CD4-positive, alpha-beta T cell (primary cell): ENCODE results near the gene UNC13A. TPM values are rescaled to one million over a fixed set of nuclear protein-coding genes. Genes with fewer than 3 reads are reported as not detected.

Experiments used
- ATAC-seq: fragments of 200-7000 bp; cut with Tn5 transposase; one replicate; pipeline ENCODE4 v1.10.0; 2022; ENCODE audit warnings: mild to moderate bottlenecking; ENCODE audit not compliant: poor library complexity
- CTCF ChIA-PET: fragments of 350-600 bp; sonication (Branson Sonifier 250); formaldehyde crosslinking; loops from one replicate; lab custom pipeline; 2021; ENCODE audit warnings: antibody characterized with exemption, inconsistent platforms; lab: Charles Lee
- POLR2A ChIA-PET: fragments of 350-600 bp; sonication (Branson Sonifier 250); formaldehyde crosslinking; loops from one replicate; lab custom pipeline; 2021; ENCODE audit warnings: antibody characterized with exemption, inconsistent platforms; lab: Charles Lee
- DNase-seq, 14 experiments: peaks; one replicate each; pipeline ENCODE4 v3.0.0-alpha.2; 2013 to 2020; ENCODE audit warnings: mixed read lengths in 2 of 14
- H3K27ac ChIP-seq, 2 donors: one replicate each; pipeline versions ENCODE4 v1.5.1 to v1.7.0; 2013; ENCODE audit warnings: low read length in 2 of 2, low read depth in 1 of 2, mild to moderate bottlenecking in 1 of 2
- H3K27me3 ChIP-seq, 2 experiments: 1 replicate in 1 of 2; 2 replicates in 1 of 2; pipeline versions ENCODE4 v1.6.1 to v1.7.0; 2013; ENCODE audit warnings: low read length in 2 of 2, control low read depth in 1 of 2, mild to moderate bottlenecking in 1 of 2, moderate library complexity in 1 of 2; ENCODE audit not compliant: insufficient read depth in 2 of 2, control insufficient read depth in 1 of 2
- H3K36me3 ChIP-seq: one replicate; pipeline ENCODE4 v1.6.1; 2013; ENCODE audit warnings: low read length, control low read depth; ENCODE audit not compliant: insufficient read depth
- H3K4me1 ChIP-seq: one replicate; pipeline ENCODE4 v1.6.1; 2013; ENCODE audit warnings: low read length, control low read depth; ENCODE audit not compliant: insufficient read depth
- H3K4me3 ChIP-seq: one replicate; pipeline ENCODE4 v1.5.1; 2013; ENCODE audit warnings: mild to moderate bottlenecking, low read length, moderate library complexity
- H3K9me3 ChIP-seq, 2 experiments: 1 replicate in 1 of 2; 2 replicates in 1 of 2; pipeline versions ENCODE4 v1.6.1 to v1.7.0; 2013; ENCODE audit warnings: low read length in 2 of 2, mild to moderate bottlenecking in 2 of 2, control low read depth in 1 of 2, moderate library complexity in 1 of 2; ENCODE audit not compliant: control insufficient read depth in 1 of 2, insufficient read depth in 1 of 2
- H3K27ac Mint-ChIP-seq: one replicate; pipeline ENCODE4 v1.8.0; 2020; ENCODE audit warnings: mixed read lengths
- H3K27me3 Mint-ChIP-seq: one replicate; pipeline ENCODE4 v1.8.0; 2021; ENCODE audit warnings: mixed read lengths
- H3K36me3 Mint-ChIP-seq: one replicate; pipeline ENCODE4 v1.8.0; 2021; ENCODE audit warnings: low read depth, mixed read lengths
- H3K4me1 Mint-ChIP-seq: one replicate; pipeline ENCODE4 v1.8.0; 2021; ENCODE audit warnings: low read depth, mixed read lengths
- H3K4me3 Mint-ChIP-seq: one replicate; pipeline ENCODE4 v1.8.0; 2020; ENCODE audit warnings: mild to moderate bottlenecking, mixed read lengths
- H3K9me3 Mint-ChIP-seq: one replicate; pipeline ENCODE4 v1.8.0; 2020; ENCODE audit warnings: mixed read lengths
- CTCF ChIP-seq: fragments of 200-600 bp; IDR thresholded peaks from one replicate; pipeline ENCODE4 v1.8.0; 2022; ENCODE audit warnings: antibody characterized with exemption, mild to moderate bottlenecking
- intact Hi-C, 2 experiments: fragments of 100-400 bp; cut with DNase I in 1 of 2; cut with micrococcal nuclease in 1 of 2; formaldehyde crosslinking; loops; one replicate each; pipeline versions ENCODE4 v1.15.1 to v1.9.0; 2023 to 2025; cut with DNase I, micrococcal nuclease
- total RNA-seq, 174 experiments: library from RNA in 2 of 174; stranded (reverse) in 2 of 174; gene quantifications; one replicate each; pipeline ENCODE4 v1.2.3 and lab custom pipeline; 2021 to 2026

Gene UNC13A
- total RNA-seq, 2 experiments from 2014 or later: 0.11 to 0.14 TPM

GRCh38 chr19:17679526-17680229, 8.5 kb downstream of the UNC13A start:
- Histone ChIP-seq H3K36me3 (no peaks in the 10 kb centered on the region), H3K27me3 (peaks cover 44 to 51% of the 10 kb centered on the region in 2 experiments), H3K4me1 (peaks cover 10% of the 10 kb centered on the region), H3K9me3 (peaks cover 0 to 8% of the 10 kb centered on the region in 2 experiments), H3K27ac (no peak overlapping the region), H3K4me3 (no peak overlapping the region)
- intact Hi-C loops: no loop called here
- Mint-ChIP-seq H3K9me3 (no peaks in the 10 kb centered on the region), H3K27me3 (peaks cover 79% of the 10 kb centered on the region), H3K4me1 (no peaks in the 10 kb centered on the region), H3K27ac (no peak overlapping the region), H3K36me3 (no peaks in the 10 kb centered on the region), H3K4me3 (no peak overlapping the region)
- POLR2A ChIA-PET: no interaction called here
- TF ChIP-seq CTCF: no peak
- ATAC-seq (no peak), DNase-seq (no peak)
- CTCF ChIA-PET: no interaction called here

GRCh38 chr19:17678836-17679235, 9.3 kb downstream of the UNC13A start:
- Histone ChIP-seq H3K36me3 (no peaks in the 10 kb centered on the region), H3K27me3 (peaks cover 38 to 42% of the 10 kb centered on the region in 2 experiments), H3K27ac (no peak overlapping the region), H3K4me1 (peaks cover 10% of the 10 kb centered on the region), H3K4me3 (no peak overlapping the region), H3K9me3 (peaks cover 0 to 8% of the 10 kb centered on the region in 2 experiments)
- TF ChIP-seq CTCF: no peak
- intact Hi-C loops: no loop called here
- ATAC-seq (no peak), DNase-seq (no peak)
- H3K4me3 Mint-ChIP-seq: no peak overlapping the region
- H3K9me3 Mint-ChIP-seq: no peaks in the 10 kb centered on the region
- H3K36me3 Mint-ChIP-seq: no peaks in the 10 kb centered on the region
- no peaks in the 10 kb centered on the region for H3K4me1 Mint-ChIP-seq
- no peak overlapping the region for H3K27ac Mint-ChIP-seq
- CTCF ChIA-PET: no interaction called here
- peaks cover 70% of the 10 kb centered on the region for H3K27me3 Mint-ChIP-seq
- POLR2A ChIA-PET: no interaction called here

GRCh38 chr19:17677002-17677401, 11.2 kb downstream of the UNC13A start:
- Mint-ChIP-seq H3K27ac (no peak overlapping the region), H3K36me3 (no peaks in the 10 kb centered on the region), H3K4me3 (no peak overlapping the region), H3K4me1 (no peaks in the 10 kb centered on the region), H3K9me3 (peaks cover under 1% of the 10 kb centered on the region), H3K27me3 (peaks cover 53% of the 10 kb centered on the region)
- Histone ChIP-seq H3K9me3 (peaks cover 0 to 7% of the 10 kb centered on the region in 2 experiments), H3K36me3 (no peaks in the 10 kb centered on the region), H3K4me3 (no peak overlapping the region), H3K27me3 (peaks cover 26 to 30% of the 10 kb centered on the region in 2 experiments), H3K27ac (no peak overlapping the region), H3K4me1 (peaks cover 10% of the 10 kb centered on the region)
- no peak for TF ChIP-seq CTCF
- ChIA-PET CTCF (no interaction called here), POLR2A (no interaction called here)
- ATAC-seq (no peak), DNase-seq (peak in 1 of 14 experiments; percentile 10)
- intact Hi-C loops: no loop called here
